Glutamatergic neuron (in vitro differentiated cells): ENCODE data around the gene PHOX2A. TPM values are rescaled to one million over a fixed set of nuclear protein-coding genes. Genes with fewer than 3 reads are reported as not detected.

ENCODE experiments used
- DNase-seq: peaks from one replicate; pipeline ENCODE4 v3.0.0; 2022
- H3K27ac Mint-ChIP-seq: one replicate; pipeline ENCODE4 v1.8.0; 2020; ENCODE audit warnings: mild to moderate bottlenecking, mixed read lengths, inconsistent platforms; ENCODE audit not compliant: unreplicated experiment
- H3K27me3 Mint-ChIP-seq: one replicate; pipeline ENCODE4 v1.8.0; 2020; ENCODE audit warnings: mild to moderate bottlenecking, moderate library complexity, mixed read lengths, inconsistent platforms; ENCODE audit not compliant: unreplicated experiment
- H3K36me3 Mint-ChIP-seq: one replicate; pipeline ENCODE4 v1.8.0; 2020; ENCODE audit warnings: mild to moderate bottlenecking, mixed read lengths, inconsistent platforms; ENCODE audit not compliant: unreplicated experiment
- H3K4me1 Mint-ChIP-seq: one replicate; pipeline ENCODE4 v1.8.0; 2020; ENCODE audit warnings: mild to moderate bottlenecking, low read depth, mixed read lengths, inconsistent platforms; ENCODE audit not compliant: unreplicated experiment
- H3K4me3 Mint-ChIP-seq: one replicate; pipeline ENCODE4 v1.8.0; 2020; ENCODE audit warnings: mild to moderate bottlenecking, mixed read lengths, inconsistent platforms; ENCODE audit not compliant: unreplicated experiment
- H3K9me3 Mint-ChIP-seq: one replicate; pipeline ENCODE4 v1.8.0; 2020; ENCODE audit warnings: mild to moderate bottlenecking, moderate library complexity, mixed read lengths, inconsistent platforms; ENCODE audit not compliant: unreplicated experiment
- total RNA-seq: library from RNA; stranded (reverse); fragmentation: NEBNext Ultra II Directional; extraction: Animal tissue kit (Norgen Biotek cat#: 25700); gene quantifications from one replicate; pipeline ENCODE4 v1.2.1, GENCODE V29; 2021; ENCODE audit not compliant: unreplicated experiment
- TF ChIP-seq, protein P1 (sequence below): fragments of 200-600 bp; sonication (generic); IDR thresholded peaks from one replicate; pipeline ENCODE4 v1.5.0; 2021; ENCODE audit not compliant: partially characterized antibody, unreplicated experiment

The PHOX2A gene
- total RNA-seq, 1 donor from 2014 or later = 12.0 TPM

DNA sequence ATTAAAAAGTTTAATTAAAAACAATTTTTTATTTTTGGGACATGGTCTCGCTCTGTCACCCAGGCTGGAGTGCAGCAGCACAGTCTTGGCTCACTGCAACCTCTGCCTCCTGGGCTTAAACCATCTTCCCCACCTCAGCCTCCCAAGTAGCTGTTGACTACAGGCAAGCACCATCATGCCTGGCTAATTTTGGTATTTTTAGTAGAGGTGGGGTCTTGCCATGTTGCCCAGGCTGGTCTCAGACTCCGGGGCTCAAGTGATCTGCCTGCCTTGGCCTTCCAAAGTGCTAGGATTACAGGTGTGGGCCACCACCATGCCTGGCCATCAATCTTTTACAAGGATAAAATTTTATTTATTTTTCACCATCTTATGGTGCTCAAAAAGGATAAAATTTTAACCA, 43.3 kb upstream of the PHOX2A start:
- TF ChIP-seq, protein P1, sequence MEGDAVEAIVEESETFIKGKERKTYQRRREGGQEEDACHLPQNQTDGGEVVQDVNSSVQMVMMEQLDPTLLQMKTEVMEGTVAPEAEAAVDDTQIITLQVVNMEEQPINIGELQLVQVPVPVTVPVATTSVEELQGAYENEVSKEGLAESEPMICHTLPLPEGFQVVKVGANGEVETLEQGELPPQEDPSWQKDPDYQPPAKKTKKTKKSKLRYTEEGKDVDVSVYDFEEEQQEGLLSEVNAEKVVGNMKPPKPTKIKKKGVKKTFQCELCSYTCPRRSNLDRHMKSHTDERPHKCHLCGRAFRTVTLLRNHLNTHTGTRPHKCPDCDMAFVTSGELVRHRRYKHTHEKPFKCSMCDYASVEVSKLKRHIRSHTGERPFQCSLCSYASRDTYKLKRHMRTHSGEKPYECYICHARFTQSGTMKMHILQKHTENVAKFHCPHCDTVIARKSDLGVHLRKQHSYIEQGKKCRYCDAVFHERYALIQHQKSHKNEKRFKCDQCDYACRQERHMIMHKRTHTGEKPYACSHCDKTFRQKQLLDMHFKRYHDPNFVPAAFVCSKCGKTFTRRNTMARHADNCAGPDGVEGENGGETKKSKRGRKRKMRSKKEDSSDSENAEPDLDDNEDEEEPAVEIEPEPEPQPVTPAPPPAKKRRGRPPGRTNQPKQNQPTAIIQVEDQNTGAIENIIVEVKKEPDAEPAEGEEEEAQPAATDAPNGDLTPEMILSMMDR = no peak
- peaks cover 6% of the 10 kb centered on the region for H3K27me3 Mint-ChIP-seq
- DNase-seq = no peak
- no peak overlapping the region for H3K27ac Mint-ChIP-seq
- no peaks in the 10 kb centered on the region for H3K9me3 Mint-ChIP-seq
- no peaks in the 10 kb centered on the region for H3K36me3 Mint-ChIP-seq
- no peak overlapping the region for H3K4me3 Mint-ChIP-seq
- H3K4me1 Mint-ChIP-seq = peaks cover 2% of the 10 kb centered on the region

DNA sequence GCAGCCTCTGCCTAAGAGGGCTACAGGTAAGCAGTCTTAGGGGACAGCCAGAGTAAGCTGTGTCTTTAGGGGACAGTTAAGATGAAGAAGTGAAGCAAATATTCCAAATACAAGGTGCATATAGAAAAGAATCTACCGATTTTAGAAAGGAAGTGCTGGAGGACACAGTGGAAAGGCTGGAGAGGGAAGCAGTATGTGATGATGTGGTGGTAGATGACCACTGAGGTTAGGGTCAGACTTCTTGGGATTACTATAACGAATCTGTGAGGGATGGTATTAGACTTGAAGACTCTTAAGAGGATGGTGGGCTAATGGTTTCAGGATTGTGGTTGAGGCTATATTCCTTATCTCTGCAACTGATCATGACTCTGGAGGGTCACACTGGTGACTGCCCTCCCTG, 40.0 kb upstream of the PHOX2A start:
- Mint-ChIP-seq H3K4me1 (peaks cover 3% of the 10 kb centered on the region), H3K36me3 (no peaks in the 10 kb centered on the region), H3K27me3 (peaks cover 8% of the 10 kb centered on the region), H3K4me3 (no peak overlapping the region), H3K27ac (no peak overlapping the region), H3K9me3 (no peaks in the 10 kb centered on the region)
- TF ChIP-seq, protein P1 = no peak
- no peak for DNase-seq

DNA sequence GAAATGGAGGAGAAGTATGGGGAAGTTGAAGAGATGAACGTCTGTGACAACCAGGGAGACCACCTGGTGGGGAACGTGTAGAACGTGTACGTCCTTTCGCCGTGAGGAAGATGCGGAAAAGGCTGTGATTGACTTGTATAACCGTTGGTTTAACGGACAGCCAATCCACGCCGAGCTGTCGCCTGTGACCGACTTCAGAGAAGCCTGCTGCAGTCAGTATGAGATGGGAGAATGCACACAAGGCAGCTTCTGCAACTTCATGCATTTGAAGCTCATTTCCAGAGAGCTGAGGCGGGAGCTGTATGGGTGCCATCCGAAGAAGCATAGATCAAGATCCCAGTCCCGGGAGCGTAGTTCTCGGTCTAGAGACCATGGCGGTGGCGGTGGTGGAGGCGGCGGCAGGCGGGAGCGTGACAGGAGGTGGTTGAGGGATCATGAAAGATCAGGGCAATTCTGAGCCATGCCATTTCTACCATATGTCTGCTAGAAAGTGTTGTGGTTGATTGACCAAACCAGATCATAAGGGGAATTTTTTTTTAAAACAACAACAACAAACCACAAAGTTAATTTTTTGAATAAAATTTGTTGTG, 36.8 kb upstream of the PHOX2A start:
- peaks cover 5% of the 10 kb centered on the region for H3K27me3 Mint-ChIP-seq
- H3K4me1 Mint-ChIP-seq = peaks cover 3% of the 10 kb centered on the region
- no peak overlapping the region for H3K4me3 Mint-ChIP-seq
- DNase-seq = no peak
- H3K9me3 Mint-ChIP-seq = no peaks in the 10 kb centered on the region
- no peak overlapping the region for H3K27ac Mint-ChIP-seq
- TF ChIP-seq, protein P1 = no peak
- H3K36me3 Mint-ChIP-seq = no peaks in the 10 kb centered on the region

- DNase-seq = no peak
- H3K4me3 Mint-ChIP-seq = no peak overlapping the region
- peaks cover 5% of the 10 kb centered on the region for H3K27me3 Mint-ChIP-seq
- H3K36me3 Mint-ChIP-seq = no peaks in the 10 kb centered on the region
- peaks cover 3% of the 10 kb centered on the region for H3K4me1 Mint-ChIP-seq
- H3K27ac Mint-ChIP-seq = no peak overlapping the region
- TF ChIP-seq, protein P1 = no peak
- H3K9me3 Mint-ChIP-seq = no peaks in the 10 kb centered on the region
Measured at GRCh38 chr11:72280037-72280436, 36.1 kb upstream of the PHOX2A start.

GRCh38 chr11:72278905-72279304, 34.9 kb upstream of the PHOX2A start:
- peaks cover 3% of the 10 kb centered on the region for H3K4me1 Mint-ChIP-seq
- H3K36me3 Mint-ChIP-seq = no peaks in the 10 kb centered on the region
- H3K27ac Mint-ChIP-seq = no peak overlapping the region

More at GRCh38 chr11:72278905-72279304, 34.9 kb upstream of the PHOX2A start:
- TF ChIP-seq, protein P1 = no peak
- H3K27me3 Mint-ChIP-seq = peaks cover 5% of the 10 kb centered on the region
- H3K4me3 Mint-ChIP-seq = no peak overlapping the region
- no peaks in the 10 kb centered on the region for H3K9me3 Mint-ChIP-seq
- DNase-seq = no peak
